Hepatocyte (in vitro differentiated cells): Measurements from ENCODE around the gene DSCAM. TPM values are rescaled to one million over a fixed set of nuclear protein-coding genes. Genes with fewer than 3 reads are reported as not detected.

Source experiments
- DNase-seq: peaks from one replicate; pipeline ENCODE4 v3.0.0-alpha.2; 2016; ENCODE audit warnings: low spot score
- H2AFZ ChIP-seq: fragments of 200-600 bp; sonication (generic); 2 replicates; pipeline ENCODE4 v1.6.0; 2016; ENCODE audit warnings: antibody characterized with exemption, mild to moderate bottlenecking
- H3K27ac ChIP-seq: fragments of 200-600 bp; sonication (generic); 2 replicates; pipeline ENCODE4 v1.5.1; 2016; ENCODE audit warnings: mild to moderate bottlenecking
- H3K27me3 ChIP-seq: fragments of 200-600 bp; sonication (generic); 2 replicates; pipeline ENCODE4 v1.6.1; 2016
- H3K36me3 ChIP-seq: fragments of 200-600 bp; sonication (generic); replicated peaks from 2 replicates; pipeline ENCODE4 v1.5.1; 2016; ENCODE audit warnings: low read depth; ENCODE audit not compliant: insufficient read depth
- H3K4me1 ChIP-seq: fragments of 200-600 bp; sonication (generic); 2 replicates; pipeline ENCODE4 v1.5.1; 2016; ENCODE audit warnings: mild to moderate bottlenecking, moderate library complexity; ENCODE audit not compliant: insufficient read depth
- H3K4me2 ChIP-seq: fragments of 200-600 bp; sonication (generic); 2 replicates; pipeline ENCODE4 v1.6.0; 2016
- H3K4me3 ChIP-seq: fragments of 200-600 bp; sonication (generic); 2 replicates; pipeline ENCODE4 v1.5.1; 2016; ENCODE audit warnings: mild to moderate bottlenecking
- H3K79me2 ChIP-seq: fragments of 200-600 bp; sonication (generic); 2 replicates; pipeline ENCODE4 v1.6.0; 2017; ENCODE audit warnings: mild to moderate bottlenecking
- H3K9me2 ChIP-seq: fragments of 200-600 bp; sonication (generic); replicated peaks from 2 replicates; pipeline ENCODE4 v1.6.0; 2017; ENCODE audit warnings: mild to moderate bottlenecking; ENCODE audit not compliant: insufficient read depth
- H3K9me3 ChIP-seq: fragments of 200-600 bp; sonication (generic); 2 replicates; pipeline ENCODE4 v1.5.1; 2016; ENCODE audit warnings: low read depth, mild to moderate bottlenecking
- H4K20me1 ChIP-seq: fragments of 200-600 bp; sonication (generic); 2 replicates; pipeline ENCODE4 v1.6.0; 2016; ENCODE audit warnings: mild to moderate bottlenecking; ENCODE audit not compliant: insufficient read depth, poor library complexity, severe bottlenecking
- CTCF ChIP-seq: fragments of 200-600 bp; sonication (generic); IDR thresholded peaks from 2 replicates; pipeline ENCODE4 v1.5.1; 2016; ENCODE audit warnings: antibody characterized with exemption, mild to moderate bottlenecking; ENCODE audit not compliant: poor library complexity
- EZH2 ChIP-seq: fragments of 200-600 bp; sonication (generic); IDR thresholded peaks from 2 replicates; pipeline ENCODE4 v1.6.1; 2016; ENCODE audit warnings: antibody characterized with exemption, mild to moderate bottlenecking, borderline replicate concordance
- EZH2phosphoT487 ChIP-seq: fragments of 200-600 bp; sonication (generic); IDR thresholded peaks from one replicate; pipeline ENCODE4 v1.6.1; 2018; ENCODE audit warnings: antibody characterized with exemption, mild to moderate bottlenecking, low read depth, moderate library complexity; ENCODE audit not compliant: unreplicated experiment, severe bottlenecking
- WGBS: methylation state at CpG from one replicate; pipeline ENCODE4 v1.1.6; 2016; ENCODE audit warnings: low lambda C conversion rate; ENCODE audit errors: missing lambda C conversion rate; 5-methylcytosine and 5-hydroxymethylcytosine counted together
- polyA plus RNA-seq: library from polyadenylated mRNA; unstranded; fragments of >200 nt; fragmentation: Nextera tagmentation; extraction: Ambion mirVana; gene quantifications from 2 replicates; pipeline ENCODE4 v1.2.1, GENCODE V29; 2016
- total RNA-seq: library from RNA; depleted of rRNA; stranded (reverse); fragments of >200 nt; gene quantifications from 2 replicates; pipeline ENCODE4 v1.2.3, GENCODE V29; 2014

Gene DSCAM
- total and polyA plus RNA-seq, 2 experiments from 2014 or later: 0.33 TPM; not detected in 1

DNA sequence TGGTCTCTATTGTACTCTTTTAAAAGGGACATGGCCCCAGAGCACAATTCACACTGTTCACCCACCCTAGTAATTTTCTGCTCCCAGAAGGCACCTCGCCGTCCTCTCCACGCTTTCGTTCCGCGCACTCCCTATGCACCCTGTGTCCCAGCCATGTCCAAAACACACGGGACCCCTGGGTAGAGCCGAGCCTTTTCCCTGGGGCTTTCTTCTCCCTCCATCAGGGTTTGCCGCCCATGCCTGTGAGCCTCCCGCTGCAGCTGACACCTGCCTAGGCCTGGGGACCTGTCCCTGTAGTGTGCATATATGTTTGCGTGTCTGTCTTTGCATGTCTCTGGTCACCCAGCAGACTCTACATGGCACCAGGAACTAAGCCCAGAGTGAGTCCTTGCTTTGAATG, 677.0 kb downstream of the DSCAM start:
- WGBS: 96% methylated on average over 11 of the region's 11 CpGs
- Histone ChIP-seq H3K9me3 (no peaks in the 10 kb centered on the region), H3K27ac (no peak overlapping the region), H3K27me3 (no peaks in the 10 kb centered on the region), H3K4me1 (no peaks in the 10 kb centered on the region), H4K20me1 (no peaks in the 10 kb centered on the region), H3K9me2 (no peaks in the 10 kb centered on the region), H3K36me3 (no peaks in the 10 kb centered on the region), H3K79me2 (no peaks in the 10 kb centered on the region), H3K4me3 (no peak overlapping the region), H2AFZ (no peak overlapping the region), H3K4me2 (no peak overlapping the region)
- TF ChIP-seq CTCF: no peak
- TF ChIP-seq EZH2phosphoT487: no peak
- TF ChIP-seq EZH2: no peak
- no peak for DNase-seq

GRCh38 chr21:40166291-40166843, 680.6 kb downstream of the DSCAM start:
- Histone ChIP-seq H2AFZ (no peak overlapping the region), H3K27me3 (no peaks in the 10 kb centered on the region), H3K4me2 (no peak overlapping the region), H3K9me3 (no peaks in the 10 kb centered on the region), H4K20me1 (no peaks in the 10 kb centered on the region), H3K9me2 (no peaks in the 10 kb centered on the region), H3K27ac (no peak overlapping the region), H3K4me1 (no peaks in the 10 kb centered on the region), H3K79me2 (no peaks in the 10 kb centered on the region), H3K36me3 (no peaks in the 10 kb centered on the region), H3K4me3 (no peak overlapping the region)
- 86% methylated on average over 6 of the region's 6 CpGs for WGBS
- TF ChIP-seq EZH2 (no peak), EZH2phosphoT487 (no peak), CTCF (no peak)
- DNase-seq: peak; percentile 14

- no peak overlapping the region for H3K4me3 ChIP-seq
- no peaks in the 10 kb centered on the region for H3K27me3 ChIP-seq
- no peaks in the 10 kb centered on the region for H3K36me3 ChIP-seq
- H3K9me3 ChIP-seq: no peaks in the 10 kb centered on the region
- TF ChIP-seq EZH2 (no peak), CTCF (no peak), EZH2phosphoT487 (no peak)
- no peaks in the 10 kb centered on the region for H3K4me1 ChIP-seq
- H3K4me2 ChIP-seq: no peak overlapping the region
- H3K27ac ChIP-seq: no peak overlapping the region
- DNase-seq: no peak
- no peaks in the 10 kb centered on the region for H3K79me2 ChIP-seq
- H4K20me1 ChIP-seq: no peaks in the 10 kb centered on the region
- no peaks in the 10 kb centered on the region for H3K9me2 ChIP-seq
- no peak overlapping the region for H2AFZ ChIP-seq
- WGBS: 79% methylated on average over 11 of the region's 11 CpGs
These were observed 681.2 kb downstream of the DSCAM start for GRCh38 chr21:40165773-40166070.
